GM19035 (cell line): ENCODE measurements around the gene NKD1.
"Not testable (repeated sequence)": the region's sequence is repeated elsewhere in the genome, so short reads cannot be mapped to it uniquely, and the experiment has no call there.

Source experiments
- ATAC-seq: cut with Tn5 transposase; IDR thresholded peaks from one replicate; pipeline ENCODE4 v1.9.1; 2021; ENCODE audit not compliant: unreplicated experiment

Gene NKD1, protein sequence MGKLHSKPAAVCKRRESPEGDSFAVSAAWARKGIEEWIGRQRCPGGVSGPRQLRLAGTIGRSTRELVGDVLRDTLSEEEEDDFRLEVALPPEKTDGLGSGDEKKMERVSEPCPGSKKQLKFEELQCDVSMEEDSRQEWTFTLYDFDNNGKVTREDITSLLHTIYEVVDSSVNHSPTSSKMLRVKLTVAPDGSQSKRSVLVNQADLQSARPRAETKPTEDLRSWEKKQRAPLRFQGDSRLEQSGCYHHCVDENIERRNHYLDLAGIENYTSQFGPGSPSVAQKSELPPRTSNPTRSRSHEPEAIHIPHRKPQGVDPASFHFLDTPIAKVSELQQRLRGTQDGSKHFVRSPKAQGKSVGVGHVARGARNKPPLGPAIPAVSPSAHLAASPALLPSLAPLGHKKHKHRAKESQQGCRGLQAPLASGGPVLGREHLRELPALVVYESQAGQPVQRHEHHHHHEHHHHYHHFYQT

DNA sequence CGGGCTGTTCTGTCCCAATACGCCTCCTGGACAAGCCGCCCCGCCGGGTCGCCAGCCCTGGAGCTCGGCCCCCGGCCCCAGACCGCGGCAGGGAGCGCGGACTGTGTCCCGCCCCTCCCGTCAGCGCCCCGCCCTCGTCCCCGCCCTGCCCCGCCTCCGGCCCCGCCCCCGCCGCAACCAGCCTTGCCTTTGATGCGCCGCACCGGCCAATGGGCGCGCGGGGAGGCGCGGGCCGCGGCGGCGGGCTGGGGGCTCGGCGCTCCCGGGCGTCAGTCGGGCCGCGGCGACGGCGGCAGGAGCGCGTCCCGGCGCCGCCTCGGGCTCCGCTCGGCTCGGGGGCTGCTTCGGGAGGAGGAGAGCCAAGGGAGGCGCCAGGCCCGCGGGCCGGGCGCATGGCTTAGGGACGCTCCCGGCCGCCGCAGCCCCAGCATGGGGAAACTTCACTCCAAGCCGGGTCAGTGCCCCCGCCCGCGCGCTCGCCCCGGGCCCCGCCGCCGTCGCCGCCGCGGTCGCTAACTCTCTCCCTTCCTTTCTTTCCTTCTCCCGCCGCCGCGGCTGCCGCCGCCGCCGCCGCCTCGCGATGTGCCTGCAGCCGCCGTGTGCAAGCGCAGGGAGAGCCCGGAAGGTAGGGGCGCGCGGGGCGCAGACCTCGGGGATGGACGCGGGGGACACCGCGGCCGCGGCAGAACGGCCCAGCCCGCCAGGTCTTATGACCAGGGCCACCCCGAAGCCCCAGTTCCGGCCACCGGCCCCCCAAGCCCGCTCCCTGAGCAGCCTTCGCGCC is at the start of gene NKD1:
TSS of gene NKD1 (plus strand) at position 272 of the 784 bp plus-strand sequence. CDS start at position 430, 158 bp downstream.
- ATAC-seq: peak; percentile 79

DNA sequence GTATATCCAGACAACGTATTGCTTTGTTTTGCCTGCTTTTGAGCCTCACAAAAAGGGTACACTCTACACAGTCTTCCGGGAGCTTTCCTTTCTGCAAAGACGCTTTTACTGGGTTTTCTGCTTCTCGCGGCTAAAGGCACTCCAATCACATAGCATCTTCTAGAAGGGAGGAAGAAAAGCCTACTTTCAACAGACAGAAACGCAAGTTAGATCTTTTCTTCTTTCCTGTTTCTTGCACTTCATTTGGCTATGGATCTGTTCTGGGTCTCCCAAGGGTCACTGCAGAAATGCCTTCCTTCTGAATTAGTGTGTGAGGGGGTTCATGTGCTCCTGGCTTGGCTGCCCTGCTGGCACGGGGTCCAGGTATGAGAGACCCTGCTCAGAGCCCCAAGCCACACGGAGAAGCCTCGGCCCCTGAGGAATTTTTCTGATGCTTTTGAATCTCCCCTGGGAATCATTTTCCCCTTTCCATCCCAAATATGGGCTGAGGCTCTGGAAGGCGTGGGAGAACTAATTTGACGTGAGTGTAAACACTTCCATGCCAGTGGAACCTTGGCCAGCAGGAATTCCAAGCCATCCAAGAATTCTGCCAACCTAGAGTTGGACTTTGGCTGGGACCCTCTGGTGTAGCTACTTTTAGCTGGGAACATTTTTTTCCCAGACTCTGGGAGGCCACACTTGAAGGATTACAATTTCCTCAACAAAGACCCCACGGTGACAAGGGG is 49.6 kb upstream of the NKD1 start:
- no peak for ATAC-seq

DNA sequence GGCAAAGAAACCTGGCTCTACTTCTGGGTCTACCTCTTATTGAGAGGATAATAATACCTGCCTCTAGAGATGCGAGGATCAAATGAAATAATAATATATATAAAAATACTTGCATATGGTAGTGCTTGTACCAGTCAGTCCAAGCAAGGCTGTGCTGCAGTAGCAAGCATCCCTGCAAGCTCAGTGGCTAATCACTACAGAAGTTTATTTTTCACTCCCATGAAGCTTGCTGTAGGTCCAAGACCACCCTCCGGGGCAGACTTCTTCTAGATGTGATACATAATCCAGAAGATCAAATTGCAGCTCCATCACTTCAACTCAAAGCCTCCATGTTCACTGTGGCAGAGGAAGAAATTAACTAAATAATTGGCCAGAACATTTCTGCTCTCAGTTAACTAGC is 48.9 kb upstream of the NKD1 start:
- no peak for ATAC-seq

DNA sequence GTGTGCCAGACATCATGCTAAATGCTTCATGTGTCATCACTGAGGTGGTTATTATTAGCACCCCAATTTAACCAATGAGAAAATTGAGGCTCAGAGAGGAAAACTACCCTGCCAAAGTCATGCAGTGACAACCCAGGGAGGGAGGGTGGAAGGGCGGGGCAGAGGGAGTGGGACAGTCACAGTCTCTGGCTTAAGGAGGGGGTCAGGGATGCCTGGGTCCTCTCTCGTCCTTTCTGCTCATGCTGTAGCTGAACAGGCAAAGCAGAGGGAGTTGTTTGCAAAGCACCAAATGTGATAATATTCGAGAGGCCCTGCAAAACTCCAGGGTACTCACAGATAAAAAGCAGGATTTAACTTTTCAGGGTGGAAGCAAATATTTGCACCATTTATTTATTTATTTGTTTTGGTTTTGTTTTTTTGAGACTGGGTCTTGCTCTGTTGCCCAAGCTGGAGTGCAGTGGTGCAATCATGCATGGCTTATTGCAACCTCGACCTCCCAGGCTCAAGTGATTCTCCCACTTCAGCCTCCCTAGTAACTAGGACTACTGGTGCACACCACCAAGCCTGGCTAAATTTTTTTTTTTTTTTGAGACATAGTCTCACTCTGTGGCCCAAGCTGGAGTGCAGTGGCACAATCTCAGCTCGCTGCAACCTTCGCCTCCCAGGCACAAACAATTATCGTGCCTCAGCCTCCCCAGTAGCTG is 47.9 kb upstream of the NKD1 start:
- no peak for ATAC-seq

DNA sequence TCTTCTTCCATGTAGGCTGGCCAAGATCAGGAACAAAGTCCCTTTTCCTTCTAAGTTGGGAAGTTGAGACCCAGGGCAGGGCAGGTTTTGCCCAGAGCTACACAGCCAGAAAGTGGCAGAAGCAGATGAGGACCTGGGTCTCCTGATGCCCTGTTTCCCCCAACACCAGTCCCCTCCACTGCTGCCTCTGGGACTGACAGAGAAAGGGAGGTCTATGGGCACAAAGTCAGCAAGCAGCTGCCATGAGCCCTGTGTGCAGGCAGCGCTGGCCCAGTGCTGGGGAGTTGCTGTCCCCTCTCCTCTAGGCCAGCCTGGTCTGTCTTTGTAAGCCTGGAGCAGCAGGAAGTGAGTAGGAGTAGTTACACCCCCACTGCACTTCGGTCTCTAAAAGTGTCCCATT is 46.9 kb upstream of the NKD1 start:
- ATAC-seq: no peak

DNA sequence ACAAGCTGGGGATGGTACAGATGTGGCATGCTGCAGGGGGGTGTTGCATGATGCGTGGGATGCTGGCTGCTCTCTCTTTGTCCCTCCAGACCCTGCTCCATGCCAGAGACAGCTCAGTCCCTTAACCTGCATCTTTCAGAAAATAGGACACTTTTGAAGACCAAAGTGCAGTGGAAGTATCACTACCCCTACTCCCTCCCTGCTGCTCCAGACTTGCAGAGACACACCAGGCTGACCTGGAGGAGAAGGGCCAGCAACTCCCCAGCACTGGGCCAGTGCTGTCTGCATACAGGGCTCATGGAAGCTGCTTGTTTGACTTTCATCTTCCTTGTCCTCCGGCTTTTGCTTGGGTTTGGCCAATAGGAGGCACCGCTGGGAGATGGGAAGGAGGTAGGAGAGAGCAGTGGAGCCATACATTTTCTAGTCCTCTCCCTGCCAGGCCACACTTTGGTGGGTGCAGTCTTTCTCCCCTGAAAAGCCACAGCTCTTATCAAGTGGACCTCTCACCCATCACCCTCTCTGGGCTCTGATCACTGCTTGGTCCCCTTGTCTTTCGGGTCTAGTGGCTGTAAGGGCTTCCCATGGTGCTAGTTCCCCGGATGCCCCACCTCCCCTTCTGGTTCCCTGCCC is 46.1 kb upstream of the NKD1 start:
- no peak for ATAC-seq

DNA sequence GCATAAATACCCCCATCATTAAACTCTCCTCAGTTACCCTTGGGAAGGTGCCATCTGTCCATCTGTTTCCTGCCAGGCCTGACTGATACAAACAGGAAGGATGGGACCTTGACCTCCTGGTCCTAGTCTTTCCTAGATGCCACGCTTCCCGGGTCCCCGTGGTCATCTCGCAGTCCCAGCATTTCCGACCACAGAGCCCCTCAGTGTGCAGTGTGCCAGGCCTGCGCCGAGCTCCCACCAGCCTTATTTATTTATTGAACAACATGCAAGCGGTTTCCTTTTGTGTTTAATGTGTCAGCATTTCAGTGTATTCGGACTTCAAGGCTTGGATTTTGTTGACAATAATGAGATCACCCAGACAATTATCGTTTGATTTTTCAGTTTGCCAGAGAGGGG is 45.6 kb upstream of the NKD1 start:
- no peak for ATAC-seq

DNA sequence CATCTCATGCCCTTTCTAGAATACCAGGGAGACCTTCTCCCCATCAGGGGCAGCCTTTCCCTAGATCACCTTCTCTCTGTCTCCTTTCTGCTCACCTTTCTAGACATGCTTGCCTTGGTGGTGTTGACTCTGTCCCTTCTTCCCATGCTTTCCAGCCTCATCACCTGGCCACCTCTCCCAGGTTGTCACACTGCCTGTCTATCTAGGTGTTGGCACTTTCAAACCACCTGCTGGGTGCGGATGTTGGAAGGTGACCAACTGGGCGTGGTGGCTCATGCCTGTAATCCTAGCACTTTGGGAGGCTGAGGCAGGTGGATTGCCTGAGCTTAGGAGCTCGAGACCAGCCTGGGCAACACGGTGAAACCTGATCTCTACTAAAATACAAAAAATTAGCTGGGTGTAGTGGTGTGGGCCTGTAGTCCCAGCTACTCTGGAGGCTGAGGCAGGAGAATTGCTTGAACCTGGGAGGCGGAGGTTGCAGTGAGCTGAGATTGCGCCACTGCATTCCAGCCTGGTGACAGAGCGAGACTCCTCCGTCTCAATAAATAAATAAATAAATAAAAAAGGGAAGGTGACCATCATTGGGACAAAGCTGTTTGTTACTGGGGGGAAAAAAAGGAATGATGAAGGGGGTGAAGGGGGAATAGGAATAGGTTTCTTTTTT is 44.2 kb upstream of the NKD1 start:
- not testable (repeated sequence) for ATAC-seq

DNA sequence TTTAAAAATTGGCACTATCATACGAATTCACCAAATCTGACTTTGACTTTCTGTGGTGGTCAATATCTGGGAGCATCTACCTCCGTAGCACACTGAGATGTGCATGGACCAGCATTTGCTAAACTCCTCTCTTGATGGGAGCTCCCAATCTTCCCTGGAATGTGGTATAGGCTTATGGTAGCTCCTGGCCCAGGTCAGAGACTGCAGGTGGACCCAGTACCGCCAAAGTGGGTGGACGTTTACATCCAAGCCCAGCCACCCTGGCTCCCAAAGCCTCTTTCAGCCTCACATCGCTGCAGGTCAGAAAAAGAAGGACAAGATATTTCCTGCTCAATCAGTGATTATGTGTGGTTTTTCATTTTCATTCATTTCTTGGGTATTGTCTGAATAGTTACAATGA is 43.1 kb upstream of the NKD1 start:
- no peak for ATAC-seq

DNA sequence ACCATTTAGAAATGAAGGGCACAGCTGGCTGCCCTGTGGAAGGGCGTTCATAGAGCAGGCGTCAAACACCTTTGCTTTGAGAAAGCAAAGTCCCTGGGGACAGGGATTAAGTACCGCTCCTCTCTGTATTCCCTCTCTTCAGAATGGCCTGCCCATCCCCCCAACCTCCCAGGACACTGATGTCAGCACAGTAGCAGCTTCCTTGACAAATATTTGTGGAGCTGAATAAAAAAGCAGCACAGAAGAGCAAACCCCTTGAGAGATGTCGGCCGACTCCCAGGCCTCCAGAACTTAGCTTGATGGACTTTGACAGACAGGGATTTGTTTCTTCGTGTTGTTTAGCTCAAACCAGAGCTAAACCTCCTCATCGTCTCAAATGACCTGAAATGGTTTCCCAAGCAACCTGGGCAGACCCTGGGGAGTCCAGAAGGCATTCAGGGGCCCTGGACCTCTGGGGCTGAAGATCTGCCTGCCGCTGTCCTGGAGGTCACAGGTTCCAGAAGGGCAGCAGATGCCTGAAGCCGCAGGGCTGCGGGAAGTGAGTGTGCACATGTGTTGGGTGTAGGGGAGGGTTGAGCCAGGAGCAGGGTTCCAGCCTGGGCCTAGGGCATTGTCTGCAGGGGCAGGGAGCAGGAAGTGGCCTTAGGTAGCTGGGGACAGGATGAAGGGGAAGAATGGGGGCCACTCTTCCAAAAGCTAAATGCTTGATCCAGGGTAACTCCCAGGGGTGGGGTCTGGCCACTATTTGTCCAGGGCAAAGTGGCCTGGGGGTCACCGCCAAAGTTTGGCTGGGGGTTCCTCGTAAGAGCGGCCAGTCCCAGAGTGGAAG is 42.3 kb upstream of the NKD1 start:
- ATAC-seq: no peak

DNA sequence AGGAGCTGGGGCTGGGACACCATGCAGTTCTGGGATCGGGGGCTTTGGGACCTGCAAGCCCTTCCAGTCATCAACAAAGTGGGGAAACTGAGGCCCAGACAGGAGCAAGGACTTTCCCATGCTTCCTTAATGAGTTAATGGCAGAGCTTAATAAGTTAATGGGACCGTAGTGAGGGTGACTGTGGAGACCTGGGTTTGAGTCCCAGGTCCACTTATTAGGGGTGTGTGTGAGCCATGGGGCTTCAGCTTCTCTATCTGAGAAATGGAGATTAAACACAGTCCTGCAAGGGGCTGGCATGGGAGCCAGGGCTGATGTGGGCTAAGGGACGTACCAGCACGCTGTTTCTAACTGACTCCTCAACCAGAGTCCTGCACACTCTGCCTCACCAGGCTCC is 41.7 kb upstream of the NKD1 start:
- no peak for ATAC-seq

DNA sequence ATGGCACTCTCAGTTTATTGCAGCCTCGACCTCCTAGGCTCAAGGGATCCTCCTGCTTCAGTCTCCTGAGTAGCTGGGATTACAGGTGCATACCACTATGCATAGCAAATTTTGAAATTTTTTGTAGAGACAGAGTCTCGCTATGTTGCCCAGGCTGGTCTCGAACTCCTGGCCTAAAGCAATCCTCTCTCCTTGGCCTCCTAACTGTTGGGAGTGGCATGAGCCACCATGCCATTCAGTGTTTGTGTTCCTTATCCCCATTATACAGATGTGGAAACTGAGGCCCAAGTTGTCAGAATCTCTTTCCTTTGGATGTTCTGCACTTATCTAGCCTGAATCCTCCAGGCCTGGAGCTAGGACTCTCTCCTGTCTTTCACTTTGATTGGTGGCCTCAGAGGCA is 40.8 kb upstream of the NKD1 start:
- ATAC-seq: no peak

DNA sequence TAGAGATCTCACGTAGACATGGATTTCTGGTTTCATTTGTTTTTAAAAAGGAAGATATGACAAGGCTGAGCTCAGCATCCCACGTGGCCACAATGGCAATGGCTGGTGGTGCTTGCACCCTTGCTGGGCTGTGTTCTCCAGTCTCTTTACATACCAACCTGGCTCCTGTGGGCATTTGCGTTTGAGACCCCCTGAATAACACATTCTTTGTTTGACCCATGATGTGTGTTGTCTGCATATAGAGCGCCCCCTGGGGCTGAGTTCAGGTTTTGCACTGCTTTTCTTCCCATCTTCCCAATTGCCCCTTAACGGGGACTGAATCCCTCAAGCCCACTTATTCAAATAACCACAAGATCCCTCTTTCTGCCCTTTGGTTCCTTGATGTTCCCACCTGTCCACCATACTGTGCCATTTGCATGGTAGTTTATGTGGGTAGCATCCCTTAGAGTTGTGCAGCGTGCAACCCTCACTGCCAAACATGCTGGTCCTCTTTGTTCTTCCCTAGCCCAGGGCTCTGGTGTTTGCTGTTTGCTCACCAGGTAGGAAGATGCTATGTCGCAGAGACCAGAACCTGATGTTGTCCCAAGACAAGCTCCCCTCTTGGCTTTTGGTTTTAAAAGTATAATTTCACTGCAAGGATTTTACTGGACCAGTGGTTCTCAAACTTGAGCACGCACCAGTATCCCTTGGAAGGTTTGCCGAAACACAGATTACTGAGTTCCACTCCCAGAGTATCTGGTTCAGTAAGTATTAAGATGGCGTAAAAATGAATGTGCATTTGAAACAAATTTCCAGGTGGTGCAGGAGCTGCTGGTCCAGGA is 38.5 kb upstream of the NKD1 start:
- no peak for ATAC-seq

DNA sequence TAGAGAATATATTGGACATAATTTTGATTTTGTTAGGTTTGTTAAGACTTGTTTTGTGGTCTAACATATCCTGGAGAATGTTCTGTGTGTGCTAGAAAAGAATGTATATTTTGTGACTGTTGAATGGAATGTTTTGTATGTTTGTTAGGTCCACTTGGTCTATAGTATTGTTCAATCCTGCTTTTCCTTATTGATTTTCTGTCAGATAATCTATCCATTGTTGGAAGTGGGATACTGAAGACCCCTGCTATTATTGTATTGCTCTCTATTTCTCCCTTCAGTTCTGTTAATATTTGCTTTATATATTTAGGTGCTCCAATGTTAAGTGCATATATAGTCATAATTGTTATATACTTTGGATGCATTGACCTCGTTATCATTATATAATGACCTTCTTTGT is 33.0 kb upstream of the NKD1 start:
- ATAC-seq: no peak

DNA sequence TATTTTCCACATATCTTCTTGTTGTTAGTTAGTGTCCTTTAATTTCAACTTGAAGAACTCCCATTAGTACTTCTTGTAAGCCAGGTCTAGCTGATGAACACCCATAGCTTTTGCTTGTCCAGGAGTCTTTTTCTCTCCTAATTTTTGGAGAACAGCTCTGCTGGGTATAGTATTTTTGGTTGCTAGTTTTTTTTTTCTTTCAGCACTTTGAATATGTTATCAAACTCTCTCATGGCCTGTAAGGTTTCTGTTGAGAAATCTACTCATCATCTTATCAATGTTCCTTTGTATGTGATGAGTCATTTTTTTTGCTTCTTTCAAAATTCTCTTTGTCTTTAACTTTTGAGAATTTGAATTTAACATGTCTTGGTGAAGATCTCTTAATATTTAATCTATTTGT is 31.8 kb upstream of the NKD1 start:
- ATAC-seq: no peak

DNA sequence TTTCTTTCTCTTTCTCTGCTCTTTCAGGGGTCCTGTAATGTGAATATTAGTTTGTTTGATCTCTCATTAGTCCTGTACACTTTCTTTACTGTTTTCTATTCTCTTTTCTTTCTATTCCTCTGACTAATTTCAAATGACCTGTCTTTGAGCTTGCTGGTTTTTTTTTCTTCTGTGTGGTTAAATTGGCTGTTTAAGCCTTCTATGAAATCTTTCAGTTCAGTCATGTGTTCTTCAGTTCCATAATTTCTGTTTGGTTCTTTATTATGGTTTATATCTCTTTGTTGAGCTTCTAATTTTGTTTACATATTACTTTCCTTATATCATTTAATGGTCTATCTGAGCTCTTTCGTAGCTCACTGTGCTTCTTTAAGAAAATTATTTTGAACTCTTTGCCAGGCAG is 31.3 kb upstream of the NKD1 start:
- ATAC-seq: no peak

DNA sequence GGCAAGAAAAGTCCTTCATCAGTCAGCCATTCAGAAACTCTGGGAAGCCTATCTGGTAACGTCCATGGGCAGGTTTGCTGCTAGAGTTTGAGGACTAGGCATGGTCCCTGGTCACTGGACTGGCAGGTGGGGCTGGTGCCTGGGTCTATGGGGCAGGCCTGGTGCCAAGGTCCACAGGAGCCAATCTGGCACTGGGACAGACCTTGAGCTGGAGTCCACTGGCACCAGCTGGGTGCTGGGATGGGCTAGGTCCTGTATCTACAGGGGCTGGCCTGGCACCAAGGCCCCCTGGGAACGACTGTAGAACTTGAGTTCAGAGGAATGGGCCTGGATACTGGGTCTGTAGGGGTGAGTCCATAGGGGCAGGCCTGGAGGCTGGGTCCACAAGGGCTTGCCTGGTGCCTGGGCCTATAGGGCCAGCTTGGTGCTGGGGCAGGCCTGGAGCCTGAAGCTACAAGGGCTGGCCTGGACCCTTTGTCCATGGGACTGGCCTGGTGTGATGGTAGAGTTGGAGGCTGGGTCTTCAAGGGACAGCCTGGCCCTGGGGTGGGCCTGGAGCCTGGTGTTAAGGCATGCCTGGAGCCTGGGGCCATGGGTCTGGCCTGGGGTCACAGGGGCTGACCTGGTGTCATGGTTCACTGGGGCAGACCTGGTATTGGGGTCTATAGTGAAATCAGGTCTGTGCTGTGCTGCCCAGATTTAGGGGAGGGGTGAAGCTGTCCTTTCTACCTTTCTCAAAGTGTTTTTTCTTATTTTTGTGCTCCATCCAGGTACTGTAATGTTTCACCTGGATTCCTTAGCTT is 30.5 kb upstream of the NKD1 start:
- no peak for ATAC-seq
